ENCODE data around the gene KLHL28. TPM values are rescaled to one million over a fixed set of nuclear protein-coding genes. Genes with fewer than 3 reads are reported as not detected.

Gene KLHL28, protein sequence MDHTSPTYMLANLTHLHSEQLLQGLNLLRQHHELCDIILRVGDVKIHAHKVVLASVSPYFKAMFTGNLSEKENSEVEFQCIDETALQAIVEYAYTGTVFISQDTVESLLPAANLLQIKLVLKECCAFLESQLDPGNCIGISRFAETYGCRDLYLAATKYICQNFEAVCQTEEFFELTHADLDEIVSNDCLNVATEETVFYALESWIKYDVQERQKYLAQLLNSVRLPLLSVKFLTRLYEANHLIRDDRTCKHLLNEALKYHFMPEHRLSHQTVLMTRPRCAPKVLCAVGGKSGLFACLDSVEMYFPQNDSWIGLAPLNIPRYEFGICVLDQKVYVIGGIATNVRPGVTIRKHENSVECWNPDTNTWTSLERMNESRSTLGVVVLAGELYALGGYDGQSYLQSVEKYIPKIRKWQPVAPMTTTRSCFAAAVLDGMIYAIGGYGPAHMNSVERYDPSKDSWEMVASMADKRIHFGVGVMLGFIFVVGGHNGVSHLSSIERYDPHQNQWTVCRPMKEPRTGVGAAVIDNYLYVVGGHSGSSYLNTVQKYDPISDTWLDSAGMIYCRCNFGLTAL
- total RNA-seq (ENCODE audit: unreplicated experiment), result 14.3 TPM
- long read RNA-seq, full-length matches to known transcripts, result 3 of 10 reads
- long read RNA-seq, partial matches to known transcripts, result 4 of 10 reads
- long read RNA-seq, other reads (novel, unspliced or antisense), result 3 of 10 reads

- H3K27me3 Mint-ChIP-seq (ENCODE audit: unreplicated experiment), result peaks cover 8% of the 10 kb centered on the region
- H3K4me1 Mint-ChIP-seq (ENCODE audit: unreplicated experiment), result peaks cover 30% of the 10 kb centered on the region
- no peak for TF ChIP-seq CTCF (IDR thresholded peaks at IDR 0.05; ENCODE audit: unreplicated experiment)
- no peak within 1 kb of the TSS for H3K27ac Mint-ChIP-seq (ENCODE audit: unreplicated experiment)
- no peak within 1 kb of the TSS for H3K4me3 Mint-ChIP-seq (ENCODE audit: unreplicated experiment)
- H3K36me3 Mint-ChIP-seq (ENCODE audit: low read depth, unreplicated experiment), result peaks cover 6% of the 10 kb centered on the region
- peak; percentile 90 for DNase-seq (ENCODE audit: low spot score)
- H3K9me3 Mint-ChIP-seq (ENCODE audit: unreplicated experiment), result no peaks in the 10 kb centered on the region
Measured at GRCh38 chr14:44961554-44962333, at the start of gene KLHL28, which contains the start of gene TOGARAM1. Gene KLHL28, minus strand, starts transcription at chr14:44961947. Its CDS starts 16,019 bp downstream, at chr14:44945928. Gene TOGARAM1, plus strand, starts transcription at chr14:44962190. Its CDS starts 232 bp downstream, at chr14:44962422.

GRCh38 chr14:45003924-45004323 is 42.2 kb upstream of the KLHL28 start:
- H3K9me3 Mint-ChIP-seq (ENCODE audit: unreplicated experiment), result no peaks in the 10 kb centered on the region
- no peak overlapping the region for H3K27ac Mint-ChIP-seq (ENCODE audit: unreplicated experiment)
- TF ChIP-seq CTCF (IDR thresholded peaks at IDR 0.05; ENCODE audit: unreplicated experiment), result no peak
- no peak overlapping the region for H3K4me3 Mint-ChIP-seq (ENCODE audit: unreplicated experiment)
- peaks cover 2% of the 10 kb centered on the region for H3K27me3 Mint-ChIP-seq (ENCODE audit: unreplicated experiment)
- no peaks in the 10 kb centered on the region for H3K36me3 Mint-ChIP-seq (ENCODE audit: low read depth, unreplicated experiment)
- H3K4me1 Mint-ChIP-seq (ENCODE audit: unreplicated experiment), result no peaks in the 10 kb centered on the region
- no peak for DNase-seq (ENCODE audit: low spot score)

DNA sequence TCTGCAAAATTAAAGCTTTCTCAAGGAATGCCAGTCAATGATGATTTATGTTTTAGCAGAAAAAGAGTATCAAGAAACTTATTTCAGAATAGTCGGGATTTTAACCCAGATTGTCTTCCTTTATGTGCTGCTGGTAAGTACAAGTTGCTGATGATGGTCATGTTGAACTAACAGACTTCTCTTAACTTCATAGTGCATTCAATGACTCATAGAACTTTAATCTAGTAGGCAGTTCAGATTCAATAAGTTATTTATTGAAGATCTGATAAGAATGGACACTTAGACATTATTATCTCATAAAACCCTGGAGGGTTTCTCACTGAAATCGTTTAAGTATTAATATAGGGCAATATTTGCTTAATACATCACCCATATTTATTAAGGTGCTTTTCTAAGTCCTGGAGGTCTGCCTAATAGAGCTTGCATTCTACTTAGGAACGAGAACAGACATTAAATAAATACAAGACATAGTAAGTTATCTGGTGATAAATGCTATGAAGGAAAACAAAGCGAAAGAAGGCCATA is 34.1 kb upstream of the KLHL28 start:
- Mint-ChIP-seq H3K27ac (ENCODE audit: unreplicated experiment) (no peak overlapping the region), H3K4me1 (ENCODE audit: unreplicated experiment) (no peaks in the 10 kb centered on the region), H3K36me3 (ENCODE audit: low read depth, unreplicated experiment) (peaks cover 9% of the 10 kb centered on the region), H3K9me3 (ENCODE audit: unreplicated experiment) (no peaks in the 10 kb centered on the region), H3K4me3 (ENCODE audit: unreplicated experiment) (no peak overlapping the region), H3K27me3 (ENCODE audit: unreplicated experiment) (peaks cover 1% of the 10 kb centered on the region)
- no peak for TF ChIP-seq CTCF (IDR thresholded peaks at IDR 0.05; ENCODE audit: unreplicated experiment)
- no peak for DNase-seq (ENCODE audit: low spot score)

- H3K27me3 Mint-ChIP-seq (ENCODE audit: unreplicated experiment), result peaks cover 1% of the 10 kb centered on the region
- H3K9me3 Mint-ChIP-seq (ENCODE audit: unreplicated experiment), result no peaks in the 10 kb centered on the region
- H3K27ac Mint-ChIP-seq (ENCODE audit: unreplicated experiment), result no peak overlapping the region
- peaks cover 9% of the 10 kb centered on the region for H3K36me3 Mint-ChIP-seq (ENCODE audit: low read depth, unreplicated experiment)
- H3K4me1 Mint-ChIP-seq (ENCODE audit: unreplicated experiment), result no peaks in the 10 kb centered on the region
- H3K4me3 Mint-ChIP-seq (ENCODE audit: unreplicated experiment), result no peak overlapping the region
- TF ChIP-seq CTCF (IDR thresholded peaks at IDR 0.05; ENCODE audit: unreplicated experiment), result no peak
- no peak for DNase-seq (ENCODE audit: low spot score)
Measured at GRCh38 chr14:44995196-44995595, 33.4 kb upstream of the KLHL28 start.
